ENCODE measurements around the gene CABP7.

DNA sequence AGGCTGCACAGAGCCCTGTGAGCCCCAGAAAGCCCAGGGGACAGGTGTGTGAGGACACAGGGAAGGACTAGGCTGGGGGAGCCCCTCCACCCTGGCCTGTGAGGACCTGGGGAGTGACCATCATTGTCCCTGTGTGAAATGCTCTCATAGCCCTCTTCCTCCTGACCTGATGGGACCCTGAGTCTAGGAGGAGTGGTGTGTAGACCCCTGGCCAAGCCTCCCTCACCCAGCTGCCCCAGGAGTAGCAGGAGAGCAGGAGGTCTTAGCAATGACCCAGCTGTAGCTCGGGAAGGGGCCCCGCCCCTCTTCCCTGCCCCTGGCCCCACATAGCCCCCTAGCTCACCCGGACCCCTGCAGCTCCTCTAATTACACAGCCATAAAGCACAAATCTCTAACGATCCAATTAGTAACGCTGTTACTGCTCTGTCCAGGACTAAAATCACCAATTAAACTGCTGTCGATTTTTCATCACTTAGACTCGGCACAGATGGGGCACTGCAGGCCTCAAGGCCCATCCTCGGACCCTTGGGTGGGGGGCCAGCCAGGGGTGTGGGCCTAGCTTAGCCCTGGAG is 6.6 kb upstream of the CABP7 start:
- no peak for TF ChIP-seq EP300 (IDR thresholded peaks at IDR 0.05)
- no peak for TF ChIP-seq POLR2AphosphoS5 (IDR thresholded peaks at IDR 0.05)
- TF ChIP-seq, protein P1, sequence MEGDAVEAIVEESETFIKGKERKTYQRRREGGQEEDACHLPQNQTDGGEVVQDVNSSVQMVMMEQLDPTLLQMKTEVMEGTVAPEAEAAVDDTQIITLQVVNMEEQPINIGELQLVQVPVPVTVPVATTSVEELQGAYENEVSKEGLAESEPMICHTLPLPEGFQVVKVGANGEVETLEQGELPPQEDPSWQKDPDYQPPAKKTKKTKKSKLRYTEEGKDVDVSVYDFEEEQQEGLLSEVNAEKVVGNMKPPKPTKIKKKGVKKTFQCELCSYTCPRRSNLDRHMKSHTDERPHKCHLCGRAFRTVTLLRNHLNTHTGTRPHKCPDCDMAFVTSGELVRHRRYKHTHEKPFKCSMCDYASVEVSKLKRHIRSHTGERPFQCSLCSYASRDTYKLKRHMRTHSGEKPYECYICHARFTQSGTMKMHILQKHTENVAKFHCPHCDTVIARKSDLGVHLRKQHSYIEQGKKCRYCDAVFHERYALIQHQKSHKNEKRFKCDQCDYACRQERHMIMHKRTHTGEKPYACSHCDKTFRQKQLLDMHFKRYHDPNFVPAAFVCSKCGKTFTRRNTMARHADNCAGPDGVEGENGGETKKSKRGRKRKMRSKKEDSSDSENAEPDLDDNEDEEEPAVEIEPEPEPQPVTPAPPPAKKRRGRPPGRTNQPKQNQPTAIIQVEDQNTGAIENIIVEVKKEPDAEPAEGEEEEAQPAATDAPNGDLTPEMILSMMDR (IDR thresholded peaks at IDR 0.05), result no peak

Data from suprapubic skin (tissue), 4 donors.